ENCODE results near the gene CRADD.
"Not testable (repeated sequence)": the region's sequence is repeated elsewhere in the genome, so short reads cannot be mapped to it uniquely, and the experiment has no call there.

Gene CRADD

GRCh38 chr12:93758801-93759373 lies 81.7 kb downstream of the CRADD start:
- no peak for DNase-seq (ENCODE audit: low read depth)

- no peak for DNase-seq (ENCODE audit: low read depth)
Observed at GRCh38 chr12:93759512-93760081, 82.4 kb downstream of the CRADD start.

GRCh38 chr12:93760275-93760875 lies 83.2 kb downstream of the CRADD start:
- no peak for DNase-seq (ENCODE audit: low read depth)

- no peak for DNase-seq (ENCODE audit: low read depth)
Observed at GRCh38 chr12:93762059-93762719, 85.0 kb downstream of the CRADD start.

- no peak for DNase-seq (ENCODE audit: low read depth)
Observed at GRCh38 chr12:93762912-93763553, 85.9 kb downstream of the CRADD start.

GRCh38 chr12:93763746-93764147 lies 86.6 kb downstream of the CRADD start:
- no peak for DNase-seq (ENCODE audit: low read depth)

GRCh38 chr12:93766371-93766770 lies 89.2 kb downstream of the CRADD start:
- no peak for DNase-seq (ENCODE audit: low read depth)

- DNase-seq (ENCODE audit: low read depth) = no peak
Observed at GRCh38 chr12:93766796-93767523, 89.8 kb downstream of the CRADD start.

- DNase-seq (ENCODE audit: low read depth) = no peak
Observed at GRCh38 chr12:93767524-93767863, 90.3 kb downstream of the CRADD start.

GRCh38 chr12:93772003-93772700 lies 95.0 kb downstream of the CRADD start:
- DNase-seq (ENCODE audit: low read depth) = no peak

GRCh38 chr12:93773122-93773871 lies 96.1 kb downstream of the CRADD start:
- DNase-seq (ENCODE audit: low read depth) = no peak

GRCh38 chr12:93776581-93777018 lies 99.4 kb downstream of the CRADD start:
- no peak for DNase-seq (ENCODE audit: low read depth)

GRCh38 chr12:93777254-93777653 lies 100.1 kb downstream of the CRADD start:
- DNase-seq (ENCODE audit: low read depth) = no peak

- no peak for DNase-seq (ENCODE audit: low read depth)
Observed at GRCh38 chr12:93778306-93778705, 101.1 kb downstream of the CRADD start.

- DNase-seq (ENCODE audit: low read depth) = no peak
Observed at GRCh38 chr12:93778766-93779165, 101.6 kb downstream of the CRADD start.

GRCh38 chr12:93780101-93780641 lies 103.0 kb downstream of the CRADD start:
- no peak for DNase-seq (ENCODE audit: low read depth)

- not testable (repeated sequence) for DNase-seq (ENCODE audit: low read depth)
Observed at GRCh38 chr12:93780886-93781285, 103.7 kb downstream of the CRADD start.

GRCh38 chr12:93781961-93782360 lies 104.8 kb downstream of the CRADD start:
- DNase-seq (ENCODE audit: low read depth) = not testable (repeated sequence)

- no peak for DNase-seq (ENCODE audit: low read depth)
Observed at GRCh38 chr12:93782853-93783252, 105.7 kb downstream of the CRADD start.

- no peak for DNase-seq (ENCODE audit: low read depth)
Observed at GRCh38 chr12:93783832-93784231, 106.7 kb downstream of the CRADD start.

All from stimulated activated CD8-positive, alpha-beta memory T cell treated with anti-CD3 and anti-CD28 coated beads, Interleukin-7, amount 100 ng/mL, for 24 hours (primary cell).